K562 (cell line): ENCODE data around the gene CXorf65. TPM values are rescaled to one million over a fixed set of nuclear protein-coding genes. Genes with fewer than 3 reads are reported as not detected.
A peak's percentile ranks its signal among the peaks of the same experiment; 100 is the strongest.

ENCODE experiments used
- BACH1 ChIP-seq: fragments of 200-800 bp; sonication (Bioruptor generic); IDR thresholded peaks from 2 replicates; pipeline ENCODE4 v1.6.1; 2016; ENCODE audit warnings: missing genetic modification characterization, missing compliant biosample characterization
- CBFA2T2 ChIP-seq: fragments of 450-650 bp; conservative IDR thresholded peaks from 2 replicates; pipeline ENCODE4 v1.6.1; 2017; ENCODE audit warnings: mild to moderate bottlenecking
- CTCF ChIP-seq, 3 experiments: IDR thresholded peaks in 2 of 3; conservative IDR thresholded peaks in 1 of 3; 2 replicates each; pipeline ENCODE4 v1.5.1; 2011 to 2012; ENCODE audit warnings: low read length in 3 of 3, mild to moderate bottlenecking in 3 of 3, control low read depth in 2 of 3, improper control_type of control experiment in 1 of 3, inconsistent platforms in 1 of 3, low read depth in 1 of 3, mixed read lengths in 1 of 3, moderate library complexity in 1 of 3; ENCODE audit not compliant: insufficient read depth in 2 of 3
- GATA2 ChIP-seq: sonication (generic); formaldehyde crosslinking; IDR thresholded peaks from 2 replicates; pipeline ENCODE4 v1.4.0; 2020; ENCODE audit warnings: mild to moderate bottlenecking, missing genetic modification reagents
- HDAC1 ChIP-seq, 2 experiments: fragments of 450-650 bp; IDR thresholded peaks; 2 replicates each; pipeline ENCODE4 v1.6.1; 2016 to 2017; ENCODE audit warnings: inconsistent platforms in 1 of 2, mild to moderate bottlenecking in 1 of 2, moderate library complexity in 1 of 2
- HDAC2 ChIP-seq: fragments of 450-650 bp; IDR thresholded peaks from 2 replicates; pipeline ENCODE4 v1.6.1; 2016; ENCODE audit warnings: mild to moderate bottlenecking
- HLTF ChIP-seq: fragments of 450-650 bp; IDR thresholded peaks from 2 replicates; pipeline ENCODE4 v1.6.1; 2016
- HOMEZ ChIP-seq: fragments of 250-450 bp; sonication (Bioruptor Pico); IDR thresholded peaks from 2 replicates; pipeline ENCODE4 v1.4.0; 2020; ENCODE audit warnings: mild to moderate bottlenecking, moderate library complexity
- MIER1 ChIP-seq: fragments of 450-650 bp; IDR thresholded peaks from 2 replicates; pipeline ENCODE4 v1.6.1; 2016; ENCODE audit warnings: antibody characterized with exemption, mild to moderate bottlenecking, low read depth
- NFE2L1 ChIP-seq: fragments of 450-650 bp; IDR thresholded peaks from 2 replicates; pipeline ENCODE4 v1.6.1; 2016; ENCODE audit warnings: missing genetic modification characterization, low read depth, mild to moderate bottlenecking, missing compliant biosample characterization, moderate library complexity, borderline replicate concordance
- NR4A1 ChIP-seq, 2 experiments: fragments of 250-450 bp in 1 of 2; fragments of 450-650 bp in 1 of 2; sonication (Bioruptor Pico) in 1 of 2; IDR thresholded peaks; 2 replicates each; pipeline versions ENCODE4 v1.4.0 to v1.6.1; 2016 to 2020; ENCODE audit warnings: mild to moderate bottlenecking in 2 of 2, missing compliant biosample characterization in 1 of 2, missing genetic modification characterization in 1 of 2, moderate library complexity in 1 of 2
- POLR2B ChIP-seq: fragments of 450-650 bp; IDR thresholded peaks from 2 replicates; pipeline ENCODE4 v1.6.1; 2018; ENCODE audit warnings: low read depth; ENCODE audit not compliant: partially characterized antibody
- POLR2G ChIP-seq: fragments of 200-400 bp; formaldehyde crosslinking; IDR thresholded peaks from 2 replicates; pipeline ENCODE4 v1.6.1; 2017; ENCODE audit warnings: low read depth, mild to moderate bottlenecking, antibody characterized with exemption, low read length, moderate library complexity
- SRSF1 ChIP-seq: fragments of 200-400 bp; formaldehyde crosslinking; IDR thresholded peaks from 2 replicates; pipeline ENCODE4 v1.6.1; 2017; ENCODE audit warnings: mild to moderate bottlenecking, low read depth, low read length, moderate library complexity
- TEAD2 ChIP-seq: fragments of 450-650 bp; IDR thresholded peaks from 2 replicates; pipeline ENCODE4 v1.6.1; 2016; ENCODE audit warnings: missing genetic modification characterization, control low read depth, missing compliant biosample characterization
- ZHX1 ChIP-seq: fragments of 150-350 bp; conservative IDR thresholded peaks from 2 replicates; pipeline ENCODE4 v1.6.1; 2014; ENCODE audit warnings: low read length
- ZNF24 ChIP-seq: fragments of 450-650 bp; IDR thresholded peaks from 2 replicates; pipeline ENCODE4 v1.6.1; 2016
- ZNF707 ChIP-seq: fragments of 250-450 bp; sonication (Bioruptor Pico); conservative IDR thresholded peaks from 2 replicates; pipeline ENCODE4 v1.8.0; 2022; ENCODE audit warnings: inconsistent platforms, mild to moderate bottlenecking, moderate library complexity
- ZNF740 ChIP-seq, 3 experiments: fragments of 200-800 bp in 1 of 3; sonication (Bioruptor generic) in 1 of 3; sonication (generic) in 1 of 3; formaldehyde crosslinking in 1 of 3; IDR thresholded peaks; 2 replicates each; pipeline versions ENCODE4 v1.6.1 to v1.8.0; 2016 to 2022; ENCODE audit warnings: mild to moderate bottlenecking in 2 of 3, missing compliant biosample characterization in 2 of 3, missing genetic modification characterization in 2 of 3, missing genetic modification reagents in 1 of 3
- polyA plus RNA-seq, 8 experiments: library from polyadenylated mRNA; depleted of rRNA in 4 of 8; stranded (reverse) in 5 of 8; unstranded in 3 of 8; fragments of >200 nt; fragmentation: Nextera tagmentation in 2 of 8; fragmentation: Illumina TruSeq in 1 of 8; extraction: Ambion mirVana in 2 of 8; extraction: Trizol in 1 of 8; gene quantifications; 2 replicates each; pipeline versions ENCODE4 v1.2.1 to v1.2.3, GENCODE V29; 2011 to 2014; ENCODE audit warnings: inconsistent platforms in 1 of 8, missing spikeins in 1 of 8
- total RNA-seq, 7 experiments: library from RNA; depleted of rRNA in 6 of 7; stranded (reverse); fragments of >200 nt in 6 of 7; fragmentation: Illumina TruSeq in 2 of 7; extraction: Trizol in 2 of 7; gene quantifications; 2 replicates each; pipeline versions ENCODE4 v1.2.1 to v1.2.3, GENCODE V29; 2011 to 2021; ENCODE audit warnings: low replicate concordance in 1 of 7

Gene CXorf65
- total and polyA plus RNA-seq, 9 of the 15 experiments (the other 6 are each of a cell fraction or from before 2014, with no cell fraction given): 1.4 to 8.4 (median 2.9) TPM

GRCh38 chrX:71095981-71096759 lies 10.4 kb downstream of the CXorf65 start (continued):
- 0 out of 2 replicates have a peak, but pooled peaks have one; percentile 22 for TF ChIP-seq HDAC2
- TF ChIP-seq HOMEZ (CRISPR knock-in tag): no peak
- no peak for TF ChIP-seq BACH1 (tag)
- TF ChIP-seq GATA2 (CRISPR knock-in tag): no peak
- TF ChIP-seq HLTF: no peak
- no peak for TF ChIP-seq ZNF707 (CRISPR knock-in tag)
- no peak for TF ChIP-seq NR4A1 (CRISPR knock-in tag; IDR thresholded peaks at IDR 0.05)
- no peak for TF ChIP-seq NR4A1 (tag; IDR thresholded peaks at IDR 0.05)
- no peak for TF ChIP-seq ZHX1
- peak in 1 of 2 experiments; percentile 22; a peak in 1 of 4 replicates for TF ChIP-seq HDAC1 (IDR thresholded peaks at IDR 0.05)
- no peak for TF ChIP-seq MIER1
- no peak for TF ChIP-seq TEAD2 (tag)
- TF ChIP-seq NFE2L1 (tag): no peak
- TF ChIP-seq POLR2G: peak; percentile 35; the same call in 1 of the 2 replicates
- TF ChIP-seq ZNF24: no peak
- no peak for TF ChIP-seq CBFA2T2
- TF ChIP-seq CTCF (IDR thresholded peaks at IDR 0.05 in 2 of 3, conservative IDR thresholded peaks at IDR 0.05 in 1 of 3; ENCODE audit: insufficient read depth in 2 of 3, low read depth in 1 of 3, low read length in 3 of 3): no peak
- no peak for TF ChIP-seq SRSF1
- peak; percentile 31; the same call in 1 of the 2 replicates for TF ChIP-seq ZNF740 (CRISPR knock-in tag; IDR thresholded peaks at IDR 0.05)
- TF ChIP-seq ZNF740 (tag; IDR thresholded peaks at IDR 0.05): no peak
- TF ChIP-seq POLR2B: peak; percentile 46
